Activated naive CD4-positive, alpha-beta T cell treated with Interleukin-2 at 50 U/mL for 16 hours (primary cell): Measurements from ENCODE around the gene AGAP1.

ENCODE experiments used
- DNase-seq: peaks from one replicate; pipeline ENCODE4 v3.0.0-alpha.2; 2020

The AGAP1 gene

DNA sequence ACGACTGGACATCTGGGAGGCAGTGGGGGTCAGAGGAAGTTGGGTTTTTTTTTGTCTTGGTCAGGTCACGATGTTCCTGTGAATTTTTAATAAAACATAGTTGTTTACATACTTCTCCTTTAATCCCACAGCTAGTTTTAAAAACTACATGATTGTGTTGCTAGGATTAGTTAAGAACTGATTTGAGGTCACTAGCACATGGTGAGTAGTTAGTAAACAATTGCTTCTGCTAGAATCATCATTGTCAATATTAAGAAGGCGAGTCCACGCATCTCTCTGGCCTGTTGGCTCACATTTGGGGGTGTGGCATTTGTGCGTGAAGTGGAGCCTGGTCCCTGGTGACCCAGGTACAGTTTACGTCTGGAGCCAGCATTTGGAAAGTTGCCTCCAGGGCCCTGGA, 59.4 kb downstream of the AGAP1 start:
- no peak for DNase-seq

DNA sequence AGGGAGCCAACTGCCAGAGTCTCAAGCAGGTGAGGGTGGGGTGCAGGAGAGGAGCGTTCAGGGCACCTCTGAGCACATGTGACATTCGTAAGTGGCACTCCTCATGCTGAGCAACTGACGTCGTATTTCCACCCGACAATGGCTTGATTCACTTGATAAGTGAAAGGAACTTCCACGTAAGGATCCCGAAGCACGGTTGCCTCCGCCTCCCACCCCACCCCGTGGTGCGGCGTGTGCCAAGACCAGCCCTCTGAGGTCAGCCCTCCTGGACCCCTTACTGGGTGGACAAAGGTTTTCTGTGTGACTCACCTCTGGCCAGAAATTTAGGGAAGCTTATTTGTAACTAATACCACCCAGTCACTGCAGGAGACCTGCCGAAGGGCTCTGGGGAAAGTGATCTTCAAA, 59.9 kb downstream of the AGAP1 start:
- no peak for DNase-seq

DNA sequence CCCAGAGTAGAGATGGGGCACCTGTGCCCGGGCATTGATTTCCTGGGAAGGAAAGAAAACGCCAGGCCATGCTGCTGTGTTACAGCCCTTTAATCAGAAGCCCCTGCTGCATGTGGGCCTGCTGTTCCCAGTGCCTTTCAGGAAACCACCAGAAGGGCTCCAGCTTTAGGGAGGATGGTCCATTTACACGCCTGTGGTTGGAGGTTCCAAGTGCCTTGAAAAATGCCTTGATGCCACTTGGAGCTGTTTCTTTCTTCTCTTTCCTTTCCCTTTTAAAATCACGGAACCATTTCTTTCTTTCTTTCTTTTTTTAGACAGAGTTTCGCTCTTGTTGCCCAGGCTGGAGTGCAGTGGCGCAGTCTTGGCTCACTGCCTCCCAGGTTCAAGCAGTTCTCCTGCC, 60.5 kb downstream of the AGAP1 start:
- no peak for DNase-seq

DNA sequence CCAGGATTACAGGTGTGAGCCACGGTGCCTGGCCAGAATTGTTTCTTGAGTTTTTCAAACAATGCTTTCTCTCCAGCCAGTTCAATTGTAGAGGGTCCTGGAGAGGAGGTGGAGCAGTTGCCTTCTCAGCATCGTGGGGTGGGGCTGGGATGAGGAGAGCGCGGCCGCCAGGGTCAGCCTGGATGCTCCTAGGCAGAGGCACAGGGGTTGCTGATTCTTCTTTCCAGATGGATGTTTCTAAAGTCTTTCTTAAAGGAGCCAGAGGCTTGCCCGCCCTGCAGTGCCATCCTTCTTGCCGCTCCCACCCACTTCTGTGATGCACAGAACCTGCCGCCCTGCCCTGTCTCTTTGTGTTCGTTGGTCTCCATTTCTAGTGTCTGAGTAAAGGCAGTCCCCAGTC, 61.1 kb downstream of the AGAP1 start:
- DNase-seq = no peak

DNA sequence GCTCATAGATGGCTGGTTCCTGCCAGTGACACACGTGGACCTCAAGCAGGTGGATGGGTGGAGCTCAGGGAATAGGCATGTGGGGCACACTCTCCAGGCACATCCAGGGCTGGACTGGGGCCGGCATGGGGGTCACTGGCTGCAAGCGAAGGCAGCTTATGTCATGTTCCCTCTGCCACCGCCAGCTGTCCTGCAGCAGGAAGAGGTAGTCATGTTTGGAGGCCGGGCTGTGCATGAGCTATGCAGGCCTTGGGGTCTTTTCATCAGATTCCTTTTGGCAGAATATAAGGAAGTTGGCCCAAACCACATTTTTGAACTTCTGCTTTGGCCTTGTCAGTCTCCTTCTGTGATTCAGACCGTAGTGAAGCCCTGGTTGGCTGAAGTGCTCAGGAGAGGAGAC, 61.5 kb downstream of the AGAP1 start:
- DNase-seq = no peak

DNA sequence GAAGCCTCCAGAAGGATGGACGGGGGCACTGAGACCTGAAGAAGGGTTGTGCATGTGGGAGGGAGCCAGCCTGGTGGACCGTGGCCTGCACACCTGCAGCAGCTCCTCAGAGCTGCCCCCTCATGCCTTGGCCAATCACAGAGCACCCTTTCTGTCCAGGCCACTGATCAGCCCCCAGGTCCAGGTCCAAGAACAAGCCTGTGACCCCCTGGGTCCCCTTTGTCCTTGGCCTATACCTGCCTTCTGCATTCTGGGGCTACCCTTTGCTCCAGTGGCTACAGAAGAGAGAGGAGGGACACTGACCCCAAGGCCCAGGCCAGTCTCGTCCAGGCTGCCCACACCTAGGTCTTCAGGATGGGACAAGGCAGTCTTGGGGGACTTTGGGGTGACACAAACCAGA, 62.2 kb downstream of the AGAP1 start:
- DNase-seq = no peak

DNA sequence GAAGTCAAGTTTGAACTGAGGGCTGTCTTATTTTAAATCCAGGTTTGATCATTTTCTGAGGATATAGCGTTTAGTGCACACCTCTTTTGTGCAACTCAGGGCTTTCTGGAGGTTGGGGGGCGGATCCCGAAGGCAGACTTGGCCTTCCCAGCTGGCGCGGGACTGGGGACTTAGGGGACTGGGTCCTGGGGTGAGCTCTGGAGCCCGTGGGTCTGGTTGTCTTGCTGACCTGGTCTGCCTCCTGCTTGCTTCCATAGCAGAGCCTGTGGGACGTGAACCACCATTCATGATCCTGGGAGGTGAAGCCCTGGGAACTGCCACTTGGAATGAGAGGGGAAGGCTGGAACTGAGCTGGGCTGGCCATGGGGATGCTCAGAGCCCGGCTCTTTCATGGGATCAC, 63.1 kb downstream of the AGAP1 start:
- DNase-seq = no peak

DNA sequence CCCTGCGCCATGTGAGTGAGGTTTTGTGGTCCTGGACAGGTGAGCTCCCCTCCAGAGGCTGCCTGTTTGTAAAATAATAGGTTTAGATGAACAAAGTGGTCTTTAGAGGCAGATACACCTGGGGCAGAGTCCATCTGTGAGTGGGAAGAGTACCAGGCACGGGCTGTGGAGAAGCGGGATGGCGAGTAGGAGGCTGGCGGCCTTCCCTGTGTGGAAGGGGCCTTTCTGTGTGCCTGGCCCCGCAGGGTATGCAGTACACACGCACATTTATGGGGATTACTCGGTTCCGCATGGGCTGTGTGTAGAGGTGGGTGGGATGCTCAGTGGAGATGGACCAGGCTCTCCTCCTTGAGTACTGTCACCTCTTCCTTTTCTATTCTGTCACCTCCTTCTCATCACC, 64.1 kb downstream of the AGAP1 start:
- no peak for DNase-seq

DNA sequence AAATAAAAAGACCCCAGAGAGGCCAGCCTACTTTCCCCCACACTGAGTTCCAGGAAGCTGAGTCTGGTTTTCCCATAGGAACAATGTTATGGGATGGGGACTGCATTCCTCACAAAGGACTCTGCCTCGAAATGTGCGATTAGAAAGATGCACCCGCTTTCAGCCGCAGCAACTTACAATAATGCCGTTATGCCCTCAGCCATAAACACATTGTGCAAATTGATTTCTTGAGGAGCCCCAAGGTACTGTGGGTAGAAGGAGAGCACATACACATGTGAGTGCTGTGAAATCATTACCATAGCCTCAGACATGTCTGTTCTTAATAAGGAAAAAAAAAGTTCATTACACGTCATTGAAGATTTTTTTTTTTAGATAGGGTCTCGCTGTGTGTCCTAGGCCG, 64.7 kb downstream of the AGAP1 start:
- no peak for DNase-seq

DNA sequence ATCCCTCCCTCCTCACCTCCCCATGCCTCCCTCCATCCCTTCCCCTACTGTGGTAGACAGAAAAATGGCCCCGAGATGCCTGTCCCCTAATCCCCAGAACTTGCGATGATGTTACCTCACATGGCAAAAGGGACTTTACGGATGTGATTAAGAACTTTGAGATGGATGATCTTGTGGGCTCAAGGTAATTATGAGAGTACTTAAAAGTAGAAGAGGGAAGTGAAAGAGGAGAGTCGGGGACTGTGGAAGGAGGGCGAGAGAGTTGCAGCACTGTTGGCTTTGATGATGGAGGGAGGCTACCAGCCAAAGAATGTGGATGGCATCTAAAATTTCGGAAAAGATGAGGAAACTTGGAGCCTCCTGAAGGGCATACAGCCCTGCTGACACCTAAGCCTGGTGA, 66.5 kb downstream of the AGAP1 start:
- DNase-seq = no peak

DNA sequence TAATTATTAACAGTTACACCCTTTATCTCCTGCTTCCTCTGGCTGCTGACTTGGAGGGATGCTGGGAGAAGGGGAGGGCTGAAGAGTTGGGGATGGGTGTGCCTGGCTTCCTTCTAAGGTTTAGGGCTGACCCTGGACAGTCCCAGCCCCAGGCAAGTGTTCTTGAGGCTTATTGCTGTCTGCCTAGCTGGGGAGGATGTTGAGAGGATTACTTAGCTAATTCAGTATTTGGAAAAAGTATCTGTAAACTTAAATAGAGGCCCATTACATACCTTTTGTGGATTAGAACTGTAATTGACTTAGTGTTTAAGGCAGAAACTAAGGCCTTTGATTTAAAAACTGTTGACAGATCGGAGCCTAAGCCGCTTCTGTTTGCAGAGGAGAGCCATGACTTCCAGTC, 67.6 kb downstream of the AGAP1 start:
- DNase-seq = no peak

DNA sequence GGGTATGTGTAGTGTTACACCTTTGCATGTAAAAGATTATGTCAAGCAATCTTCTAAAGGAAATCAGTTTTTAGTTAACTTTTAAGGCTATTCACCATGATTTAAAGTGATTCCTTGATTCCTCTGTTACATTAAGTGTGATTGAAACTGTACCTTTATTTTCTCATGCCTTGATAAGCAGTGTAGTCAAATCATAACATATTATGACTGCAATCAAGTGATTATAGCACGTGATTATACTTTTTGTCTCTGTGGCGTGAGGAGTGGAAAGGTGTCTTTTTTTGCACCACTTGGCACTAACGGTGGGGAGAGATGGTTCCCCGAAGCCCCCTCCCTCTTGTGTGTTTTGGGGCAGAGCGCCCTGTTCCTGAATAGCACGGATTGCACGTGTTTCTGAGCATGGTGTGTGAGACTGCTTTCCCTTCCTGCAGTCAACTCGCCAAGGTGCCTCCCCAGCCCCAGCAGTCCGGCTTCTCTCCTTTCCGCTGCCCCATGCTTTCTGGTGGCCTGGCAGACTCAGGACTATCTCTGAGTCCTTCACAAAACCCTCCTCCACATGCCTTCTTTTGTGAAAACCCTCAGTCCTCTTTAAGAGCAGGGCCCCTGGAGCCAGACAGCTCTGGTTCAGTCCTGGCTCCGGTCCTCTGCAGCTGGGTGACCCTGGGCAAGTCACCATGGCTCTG, 68.4 kb downstream of the AGAP1 start:
- no peak for DNase-seq

DNA sequence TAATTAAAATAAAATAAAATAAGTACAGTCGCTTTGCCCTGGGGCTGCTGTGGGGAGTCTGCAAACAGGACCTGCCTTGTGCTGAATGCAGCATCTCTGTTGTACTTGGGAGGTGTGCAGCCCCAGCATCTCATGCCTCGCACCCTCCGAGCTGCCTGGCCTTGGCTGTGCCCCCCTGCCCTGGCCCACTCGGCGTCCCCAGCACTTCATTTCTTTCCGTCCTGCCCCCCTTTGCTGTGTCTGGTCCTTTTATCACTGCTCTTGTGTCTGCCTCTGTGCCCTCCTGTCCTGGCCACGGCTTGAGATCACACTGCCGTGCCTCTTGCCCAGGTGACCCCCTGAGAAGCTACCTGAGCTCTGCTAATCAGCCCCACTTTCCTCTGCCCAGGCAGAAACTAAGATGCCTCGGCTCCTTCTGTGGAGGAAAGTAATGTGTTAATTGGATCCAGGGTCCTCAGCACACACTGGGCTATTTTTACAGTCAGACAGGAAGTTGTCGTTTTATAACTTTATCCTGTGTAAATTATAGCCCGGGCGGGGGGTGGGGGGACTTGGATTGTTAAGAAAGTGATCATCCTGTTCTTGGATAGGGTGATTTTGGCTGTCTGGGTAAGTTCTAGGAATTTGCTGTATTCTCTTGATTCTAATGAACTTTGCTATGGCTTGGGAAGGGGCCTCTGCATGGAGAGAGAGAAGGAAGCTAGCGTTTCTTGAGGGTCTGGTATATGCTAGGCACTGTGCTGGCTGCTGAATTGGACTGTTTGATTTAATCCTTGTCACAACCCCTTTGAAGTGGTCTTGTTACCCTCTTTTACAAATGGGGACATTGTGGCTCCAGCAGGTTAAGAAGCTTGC, 69.4 kb downstream of the AGAP1 start:
- DNase-seq = no peak

DNA sequence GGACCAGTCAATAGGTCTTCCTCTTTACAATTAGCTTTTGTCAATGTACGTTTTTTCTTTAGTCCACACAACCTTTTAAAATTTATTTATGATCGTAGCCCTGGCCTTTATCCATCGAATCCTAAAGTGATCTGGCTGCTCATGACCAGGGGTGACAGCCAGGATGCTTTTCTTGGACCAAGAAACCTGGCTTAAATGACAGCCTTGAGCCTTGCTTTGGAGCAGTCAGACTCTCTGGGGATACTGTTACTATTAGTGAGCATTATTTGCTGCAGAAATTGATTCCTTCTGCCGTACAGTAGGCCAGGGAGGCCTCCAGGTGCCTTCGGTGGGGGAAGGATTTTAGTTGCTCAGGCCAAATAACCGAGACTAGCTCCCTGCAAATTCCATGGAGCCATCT, 70.2 kb downstream of the AGAP1 start:
- no peak for DNase-seq

DNA sequence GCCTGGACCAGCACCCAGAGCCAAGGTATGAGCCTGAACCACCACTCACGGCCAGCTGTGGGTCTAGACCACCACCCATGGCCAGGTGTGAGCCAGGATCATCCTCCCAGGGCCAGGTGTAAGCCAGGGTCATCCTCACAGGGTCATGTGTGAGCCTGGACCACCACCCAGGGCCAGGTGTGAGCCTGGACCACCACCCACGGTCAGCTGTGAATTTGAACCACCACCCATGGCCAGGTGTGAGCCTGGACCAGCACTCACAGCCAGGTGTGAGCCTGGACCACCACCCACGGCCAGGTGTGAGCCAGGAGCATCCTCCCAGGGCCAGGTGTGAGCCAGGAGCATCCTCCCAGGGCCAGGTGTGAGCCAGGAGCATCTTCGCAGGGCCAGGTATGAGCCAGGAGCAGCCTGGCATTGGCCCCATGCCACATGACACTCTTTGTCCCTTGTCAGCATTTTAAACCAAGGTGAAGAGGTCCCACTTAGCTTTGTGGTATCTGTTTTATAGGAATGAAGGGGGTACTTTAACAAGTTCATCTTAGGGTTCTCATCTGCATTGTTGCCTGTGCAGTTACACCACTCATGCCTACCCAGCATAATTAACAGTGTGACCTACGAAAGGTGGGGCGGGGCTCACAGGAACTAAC, 71.2 kb downstream of the AGAP1 start:
- DNase-seq = no peak

DNA sequence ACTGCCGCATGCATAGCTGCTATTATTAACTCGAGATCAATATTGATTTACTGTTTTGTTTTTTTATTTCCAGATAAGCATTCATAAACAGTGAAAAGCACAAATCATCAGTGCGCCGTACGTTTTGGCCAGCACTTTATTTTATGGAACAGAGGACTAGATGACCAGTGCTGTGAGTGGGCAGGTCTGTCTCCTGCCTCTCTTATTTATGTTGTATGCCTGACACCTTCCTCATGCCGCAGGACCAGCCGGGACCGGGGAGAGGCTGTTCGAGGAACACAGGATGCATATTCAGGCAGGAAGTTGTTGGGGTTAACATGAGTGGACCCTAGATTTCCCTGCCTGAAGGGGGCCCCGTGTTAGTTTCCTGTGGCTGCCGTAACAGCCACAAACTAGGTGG, 72.6 kb downstream of the AGAP1 start:
- no peak for DNase-seq

DNA sequence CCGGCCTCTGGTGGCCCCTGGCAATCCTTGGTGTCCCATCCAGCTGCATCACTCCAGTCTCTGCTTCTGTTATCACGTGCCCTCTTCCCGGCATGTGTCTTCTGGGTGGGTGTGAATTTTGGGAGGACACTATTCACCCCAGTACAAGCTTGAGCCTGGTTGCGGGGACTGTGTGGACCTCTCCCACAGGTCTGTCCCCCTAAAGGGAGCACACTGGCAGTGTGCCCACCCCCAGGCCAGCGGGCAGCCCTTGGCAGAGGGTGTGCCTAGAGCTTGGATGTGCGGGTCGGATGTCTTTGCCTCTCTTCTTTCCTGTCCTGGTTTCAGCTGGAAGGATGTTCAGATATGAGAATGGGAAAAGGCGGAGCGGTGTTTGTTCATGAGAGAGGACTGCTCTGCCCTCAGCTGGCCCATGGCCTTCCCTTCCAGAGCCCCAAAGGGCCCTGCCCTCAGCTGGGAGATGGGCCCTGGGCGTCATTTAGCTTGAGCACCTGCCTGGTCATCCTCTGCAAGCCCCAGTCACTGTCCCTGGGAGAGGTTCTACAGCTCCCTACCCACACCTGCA, 73.2 kb downstream of the AGAP1 start:
- no peak for DNase-seq

DNA sequence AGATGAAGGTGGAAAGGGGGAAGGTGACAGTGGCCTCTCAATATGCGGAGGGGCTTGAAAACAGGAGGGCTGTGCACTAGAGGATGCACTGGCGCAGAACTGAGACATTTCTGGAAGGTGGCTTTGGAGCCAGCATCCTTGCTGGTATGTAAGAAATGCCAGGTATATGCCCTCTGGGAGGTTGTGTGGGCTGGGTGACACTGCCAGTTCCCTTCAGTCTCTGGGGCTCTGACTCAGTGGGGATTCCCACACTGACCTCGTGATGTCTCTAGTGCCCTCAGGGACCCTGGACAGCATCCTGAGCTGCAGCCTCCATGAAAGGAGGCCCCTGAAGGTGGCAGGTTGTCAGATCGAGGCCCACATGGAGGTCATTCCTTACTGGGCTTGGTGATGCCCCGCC, 74.0 kb downstream of the AGAP1 start:
- no peak for DNase-seq

DNA sequence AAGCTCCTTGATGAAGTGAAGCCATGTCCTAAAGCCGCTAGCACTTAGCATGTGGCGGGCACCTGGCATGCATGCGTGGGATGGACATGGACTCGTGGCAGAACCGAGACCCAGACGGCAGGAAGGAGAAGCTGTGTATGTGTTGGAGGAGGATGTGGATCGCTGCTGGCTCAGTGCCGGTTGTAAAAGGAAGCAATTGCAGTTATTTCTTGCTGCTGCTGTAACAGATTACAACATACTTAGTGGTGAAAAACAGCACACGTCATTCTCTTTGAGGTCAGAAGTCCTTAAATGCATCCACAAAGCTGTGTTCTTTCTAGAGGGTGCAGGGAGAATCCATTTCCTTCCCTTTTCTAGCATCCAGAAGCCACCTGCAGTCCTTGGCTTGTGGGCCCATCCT, 74.6 kb downstream of the AGAP1 start:
- DNase-seq = no peak

DNA sequence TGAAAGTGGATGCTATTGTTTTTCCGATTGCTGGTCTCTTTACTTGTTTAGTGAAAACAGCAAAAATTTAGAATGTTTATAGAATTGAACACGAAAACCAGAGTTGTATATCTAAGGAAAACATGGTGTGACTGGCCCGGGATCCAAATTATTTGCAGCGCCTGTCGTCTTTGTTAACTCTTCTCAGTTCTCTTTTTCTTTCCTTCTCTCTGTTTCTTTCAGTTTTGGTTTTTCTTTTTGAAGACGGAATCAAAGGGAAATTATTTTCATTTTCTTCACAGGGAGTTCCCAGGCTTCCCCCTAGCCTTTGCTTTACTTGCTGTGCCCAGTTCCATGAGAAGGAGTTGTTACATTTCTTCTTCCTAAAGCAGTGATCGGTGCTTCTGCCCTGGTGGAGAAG, 76.0 kb downstream of the AGAP1 start:
- DNase-seq = no peak

DNA sequence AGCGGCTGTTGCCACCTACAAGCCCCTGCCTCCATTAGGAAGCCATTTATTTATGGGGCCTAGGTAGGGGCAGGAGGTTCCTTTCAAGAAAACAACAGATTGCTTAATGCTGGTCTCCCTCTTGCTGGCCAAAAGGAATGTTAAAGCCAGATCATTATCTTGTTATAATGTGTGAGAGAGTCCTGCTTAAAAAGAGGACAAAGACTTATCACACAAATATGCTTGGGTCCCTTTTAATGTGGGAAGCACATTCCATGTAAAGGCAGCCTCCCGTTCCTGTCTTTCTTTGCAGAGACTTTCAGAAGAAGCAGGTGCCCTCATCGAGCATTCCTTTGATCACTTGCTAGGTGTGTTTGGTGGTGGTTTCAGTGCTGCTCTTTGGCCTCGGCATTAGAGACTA, 76.4 kb downstream of the AGAP1 start:
- DNase-seq = no peak

DNA sequence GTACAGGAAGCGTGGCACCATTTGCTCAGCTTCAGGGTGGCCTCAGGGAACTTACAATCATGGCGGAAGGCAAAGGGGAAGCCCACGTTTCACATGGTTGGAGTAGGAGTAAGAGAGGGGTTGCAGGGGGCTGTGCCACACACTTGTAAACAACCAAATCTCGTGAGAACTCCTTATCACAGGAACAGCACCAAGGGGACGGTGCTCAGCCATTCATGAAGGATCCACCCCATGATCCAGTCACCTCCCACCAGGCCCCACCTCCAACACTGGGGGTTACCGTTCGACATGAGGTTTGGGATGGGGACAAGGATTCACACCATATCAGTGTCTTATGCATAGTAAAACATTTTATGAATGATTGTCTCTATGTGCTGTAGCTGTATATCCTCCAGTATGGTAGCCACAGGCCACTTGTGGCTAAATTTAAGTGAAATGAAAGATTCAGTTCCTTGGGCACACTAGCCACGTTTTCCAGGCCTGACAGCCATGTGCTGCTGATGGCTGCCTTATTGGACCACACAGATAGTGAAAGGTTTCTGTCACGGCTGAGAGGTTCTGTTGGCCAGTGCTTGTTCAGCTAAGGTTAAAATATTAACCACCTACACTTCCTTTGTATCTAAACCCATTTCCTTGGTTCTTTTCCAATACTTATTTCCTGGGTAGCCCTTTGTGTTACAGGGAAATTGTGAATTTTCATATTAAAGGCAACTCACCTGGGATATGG, 77.3 kb downstream of the AGAP1 start:
- no peak for DNase-seq

DNA sequence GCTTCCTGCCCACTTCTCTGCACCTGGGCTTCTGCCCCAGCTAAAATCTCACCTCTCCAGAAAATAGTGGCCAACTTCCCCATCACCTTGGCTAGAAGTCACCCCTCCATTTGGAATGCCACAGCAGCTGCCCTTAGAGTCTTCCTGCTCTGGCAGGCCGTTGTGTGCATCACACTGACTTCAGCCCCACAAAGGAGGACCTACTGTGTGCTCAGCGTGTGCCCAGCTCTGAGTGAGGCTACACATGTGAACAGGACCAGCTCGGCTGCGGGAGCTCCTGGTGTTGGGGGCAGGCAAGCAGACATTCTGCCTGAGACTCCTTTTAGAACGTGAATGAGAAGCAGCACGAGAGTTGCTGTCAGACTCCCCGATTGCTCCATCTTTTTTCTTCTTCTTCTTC, 78.7 kb downstream of the AGAP1 start:
- no peak for DNase-seq
